T47D (cell line): ENCODE results near the gene KRTAP26-1.

Source experiments
- DNase-seq, 2 experiments: peaks; one replicate each; pipeline versions ENCODE4 v3.0.0 to v3.0.0-alpha.2; 2011 to 2012; ENCODE audit warnings: low read depth in 1 of 2, low spot score in 1 of 2
- JUND ChIP-seq: IDR thresholded peaks from 2 replicates; pipeline ENCODE4 v1.6.1; 2012; ENCODE audit warnings: low read depth
- in situ Hi-C: cut with HindIII; loops from 2 replicates; pipeline ENCODE4 v1.10.0; 2016; ENCODE audit warnings: low sequenced_read_pairs, low pct_unique_long_range_greater_than_20kb

The KRTAP26-1 gene

GRCh38 chr21:30332681-30333080 is 12.6 kb upstream of the KRTAP26-1 start:
- in situ Hi-C loops = no loop called here
- no peak for TF ChIP-seq JUND
- DNase-seq = no peak

GRCh38 chr21:30329203-30329875 is 9.2 kb upstream of the KRTAP26-1 start:
- TF ChIP-seq JUND = no peak
- DNase-seq = no peak
- in situ Hi-C loops = no loop called here

- TF ChIP-seq JUND = no peak
- in situ Hi-C loops = no loop called here
- no peak for DNase-seq
These were observed 6.3 kb upstream of the KRTAP26-1 start for GRCh38 chr21:30326390-30326789.

GRCh38 chr21:30315701-30316100 is 4.4 kb downstream of the KRTAP26-1 start:
- no peak for TF ChIP-seq JUND
- no peak for DNase-seq
- in situ Hi-C loops = no loop called here

- in situ Hi-C loops = no loop called here
- DNase-seq = peak in 1 of 2 experiments; percentile 5
- TF ChIP-seq JUND = no peak
These were observed 13.2 kb downstream of the KRTAP26-1 start for GRCh38 chr21:30306884-30307283.

GRCh38 chr21:30305136-30305535 is 15.0 kb downstream of the KRTAP26-1 start:
- DNase-seq = no peak
- in situ Hi-C loops = no loop called here

GRCh38 chr21:30289215-30289614 is 30.9 kb downstream of the KRTAP26-1 start, which contains the start of gene KRTAP25-1:
KRTAP25-1 (minus strand) TSS chr21:30289514; CDS start chr21:30289490, 24 bp downstream.
- no peak for DNase-seq

More at GRCh38 chr21:30305136-30305535, 15.0 kb downstream of the KRTAP26-1 start:
- TF ChIP-seq JUND = no peak

GRCh38 chr21:30282850-30283249 is 37.3 kb downstream of the KRTAP26-1 start, which contains the start of gene KRTAP24-1:
KRTAP24-1 (minus strand) TSS chr21:30282950; CDS start chr21:30282932, 18 bp downstream.
- in situ Hi-C loops = no loop called here
- DNase-seq = no peak
- no peak for TF ChIP-seq JUND

More at GRCh38 chr21:30289215-30289614, 30.9 kb downstream of the KRTAP26-1 start, which contains the start of gene KRTAP25-1:
- TF ChIP-seq JUND = no peak
- in situ Hi-C loops = no loop called here

GRCh38 chr21:30271611-30272010 is 48.5 kb downstream of the KRTAP26-1 start:
- DNase-seq = no peak
- in situ Hi-C loops = no loop called here
- TF ChIP-seq JUND = no peak

GRCh38 chr21:30271156-30271555 is 49.0 kb downstream of the KRTAP26-1 start:
- no peak for TF ChIP-seq JUND
- in situ Hi-C loops = no loop called here
- peak in 1 of 2 experiments; percentile 3 for DNase-seq

GRCh38 chr21:30269803-30270530 is 50.1 kb downstream of the KRTAP26-1 start:
- in situ Hi-C loops = no loop called here
- DNase-seq = no peak
- no peak for TF ChIP-seq JUND
